Measurements from ENCODE around the gene GPC6.

GPC6 gene

GRCh38 chr13:93899981-93900380 is 673.4 kb downstream of the GPC6 start:
- DNase-seq: no peak
- no peak overlapping the region for H3K27ac Mint-ChIP-seq
- no peaks in the 10 kb centered on the region for H3K27me3 Mint-ChIP-seq (ENCODE audit: low read depth, poor library complexity)
- H3K4me3 Mint-ChIP-seq: no peak overlapping the region
- no peak for TF ChIP-seq CTCF (IDR thresholded peaks at IDR 0.05)
- no peaks in the 10 kb centered on the region for H3K4me1 Mint-ChIP-seq
- no peaks in the 10 kb centered on the region for H3K9me3 Mint-ChIP-seq
- no peaks in the 10 kb centered on the region for H3K36me3 Mint-ChIP-seq (ENCODE audit: low read depth)

- Mint-ChIP-seq H3K36me3 (ENCODE audit: low read depth) (no peaks in the 10 kb centered on the region), H3K27ac (no peak overlapping the region), H3K4me3 (no peak overlapping the region), H3K9me3 (no peaks in the 10 kb centered on the region), H3K4me1 (no peaks in the 10 kb centered on the region), H3K27me3 (ENCODE audit: low read depth, poor library complexity) (no peaks in the 10 kb centered on the region)
- DNase-seq: no peak
- no peak for TF ChIP-seq CTCF (IDR thresholded peaks at IDR 0.05)
Measured at GRCh38 chr13:93900731-93901130, 674.1 kb downstream of the GPC6 start.

- Mint-ChIP-seq H3K27ac (no peak overlapping the region), H3K9me3 (no peaks in the 10 kb centered on the region), H3K27me3 (ENCODE audit: low read depth, poor library complexity) (no peaks in the 10 kb centered on the region), H3K4me1 (no peaks in the 10 kb centered on the region), H3K36me3 (ENCODE audit: low read depth) (no peaks in the 10 kb centered on the region), H3K4me3 (no peak overlapping the region)
- DNase-seq: no peak
- no peak for TF ChIP-seq CTCF (IDR thresholded peaks at IDR 0.05)
Measured at GRCh38 chr13:93903909-93904308, 677.3 kb downstream of the GPC6 start.

GRCh38 chr13:93915269-93915809 is 688.7 kb downstream of the GPC6 start:
- Mint-ChIP-seq H3K27ac (peak overlapping the region; percentile 66), H3K4me1 (peaks cover 7% of the 10 kb centered on the region), H3K36me3 (ENCODE audit: low read depth) (peaks cover 24% of the 10 kb centered on the region), H3K9me3 (peaks cover 9% of the 10 kb centered on the region), H3K27me3 (ENCODE audit: low read depth, poor library complexity) (no peaks in the 10 kb centered on the region), H3K4me3 (no peak overlapping the region)
- DNase-seq: no peak
- no peak for TF ChIP-seq CTCF (IDR thresholded peaks at IDR 0.05)

- no peak for TF ChIP-seq CTCF (IDR thresholded peaks at IDR 0.05)
Measured at GRCh38 chr13:93922063-93922855, 695.7 kb downstream of the GPC6 start.

GRCh38 chr13:93925990-93926389 is 699.4 kb downstream of the GPC6 start:
- H3K27ac Mint-ChIP-seq: no peak overlapping the region
- no peak overlapping the region for H3K4me3 Mint-ChIP-seq
- peaks cover 16% of the 10 kb centered on the region for H3K36me3 Mint-ChIP-seq (ENCODE audit: low read depth)
- peaks cover 2% of the 10 kb centered on the region for H3K27me3 Mint-ChIP-seq (ENCODE audit: low read depth, poor library complexity)
- no peak for DNase-seq
- H3K9me3 Mint-ChIP-seq: peaks cover 23% of the 10 kb centered on the region
- no peak for TF ChIP-seq CTCF (IDR thresholded peaks at IDR 0.05)
- H3K4me1 Mint-ChIP-seq: no peaks in the 10 kb centered on the region

More at GRCh38 chr13:93922063-93922855, 695.7 kb downstream of the GPC6 start:
- no peaks in the 10 kb centered on the region for H3K27me3 Mint-ChIP-seq (ENCODE audit: low read depth, poor library complexity)
- H3K27ac Mint-ChIP-seq: no peak overlapping the region
- H3K4me1 Mint-ChIP-seq: peaks cover 10% of the 10 kb centered on the region
- H3K4me3 Mint-ChIP-seq: no peak overlapping the region
- H3K9me3 Mint-ChIP-seq: peaks cover 28% of the 10 kb centered on the region
- peaks cover 27% of the 10 kb centered on the region for H3K36me3 Mint-ChIP-seq (ENCODE audit: low read depth)
- DNase-seq: no peak

Measured in nephron progenitor cell (in vitro differentiated cells).